Hematopoietic multipotent progenitor cell treated with erythropoietin and hydrocortisone succinate and interleukin-3 and kit ligand, for 15 days (in vitro differentiated cells): Measurements from ENCODE around the gene SRPX.

ENCODE experiments used
- DNase-seq: peaks from one replicate; pipeline ENCODE4 v3.0.0-alpha.2; 2015; ENCODE audit warnings: low spot score

Gene SRPX, protein sequence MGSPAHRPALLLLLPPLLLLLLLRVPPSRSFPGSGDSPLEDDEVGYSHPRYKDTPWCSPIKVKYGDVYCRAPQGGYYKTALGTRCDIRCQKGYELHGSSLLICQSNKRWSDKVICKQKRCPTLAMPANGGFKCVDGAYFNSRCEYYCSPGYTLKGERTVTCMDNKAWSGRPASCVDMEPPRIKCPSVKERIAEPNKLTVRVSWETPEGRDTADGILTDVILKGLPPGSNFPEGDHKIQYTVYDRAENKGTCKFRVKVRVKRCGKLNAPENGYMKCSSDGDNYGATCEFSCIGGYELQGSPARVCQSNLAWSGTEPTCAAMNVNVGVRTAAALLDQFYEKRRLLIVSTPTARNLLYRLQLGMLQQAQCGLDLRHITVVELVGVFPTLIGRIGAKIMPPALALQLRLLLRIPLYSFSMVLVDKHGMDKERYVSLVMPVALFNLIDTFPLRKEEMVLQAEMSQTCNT

GRCh38 chrX:38220415-38221390 is at the start of gene SRPX:
TSS of gene SRPX (minus strand) at chrX:38220871. CDS start at chrX:38220792, 79 bp downstream.
- no peak for DNase-seq

DNA sequence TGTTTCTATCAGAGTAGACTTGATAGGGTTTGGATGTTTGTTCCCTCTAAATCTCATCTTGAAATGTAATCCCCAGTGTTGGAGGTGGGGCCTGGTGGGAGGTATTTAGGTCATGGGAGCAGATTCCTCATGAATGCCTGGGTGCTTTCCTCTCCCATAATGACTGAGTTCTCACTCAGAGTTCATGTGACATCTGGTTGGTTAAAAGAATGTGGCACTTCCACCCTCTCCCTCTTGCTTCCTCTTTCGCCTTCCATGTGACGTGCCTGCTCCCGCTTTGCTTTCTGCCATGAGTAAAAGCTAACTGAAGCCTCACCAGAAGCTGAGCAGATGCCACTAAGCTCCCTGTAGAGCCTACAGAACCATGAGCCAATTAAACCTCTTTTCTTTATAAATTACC is 47.3 kb upstream of the SRPX start:
- no peak for DNase-seq

DNA sequence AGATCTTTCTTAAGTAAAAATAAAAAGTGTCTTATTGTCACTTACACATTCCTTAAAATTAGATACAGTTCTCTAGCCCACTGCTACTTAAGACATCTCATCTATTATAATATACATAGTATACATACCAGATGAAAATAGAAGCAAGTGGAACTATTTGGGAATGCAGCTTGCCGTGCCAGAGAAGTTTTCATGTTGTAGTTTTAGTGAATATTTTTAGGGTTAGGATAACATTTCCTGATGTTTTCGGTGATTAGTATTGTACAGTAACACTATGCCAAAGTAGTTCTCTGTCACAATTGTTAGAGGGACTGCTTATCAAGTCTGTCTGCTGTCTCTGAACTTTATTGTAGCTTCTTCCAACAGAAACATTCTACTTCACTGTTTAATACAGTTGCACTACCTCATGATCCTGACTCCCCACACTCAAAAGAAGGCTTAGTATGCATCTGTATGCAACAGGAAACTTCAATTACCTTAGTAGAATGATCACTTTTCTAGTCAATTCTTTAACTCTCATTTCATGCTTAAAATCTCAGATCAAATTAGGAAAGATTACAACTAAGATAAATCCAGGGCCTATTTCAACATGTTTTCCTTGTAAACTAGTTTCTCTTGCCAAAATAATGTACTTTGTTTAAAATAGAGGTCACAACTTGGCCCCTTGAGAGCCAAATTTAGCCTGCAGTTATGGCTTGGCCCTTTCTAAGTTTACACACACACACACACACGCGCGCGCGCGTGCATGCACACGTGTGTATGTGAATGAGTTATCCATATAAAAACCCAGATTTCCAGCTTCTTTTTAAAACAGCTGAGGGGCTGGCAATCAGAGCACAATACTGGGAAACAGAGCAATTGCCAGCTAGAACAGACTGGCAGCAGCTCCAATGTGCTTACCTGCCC is 42.3 kb upstream of the SRPX start:
- no peak for DNase-seq

DNA sequence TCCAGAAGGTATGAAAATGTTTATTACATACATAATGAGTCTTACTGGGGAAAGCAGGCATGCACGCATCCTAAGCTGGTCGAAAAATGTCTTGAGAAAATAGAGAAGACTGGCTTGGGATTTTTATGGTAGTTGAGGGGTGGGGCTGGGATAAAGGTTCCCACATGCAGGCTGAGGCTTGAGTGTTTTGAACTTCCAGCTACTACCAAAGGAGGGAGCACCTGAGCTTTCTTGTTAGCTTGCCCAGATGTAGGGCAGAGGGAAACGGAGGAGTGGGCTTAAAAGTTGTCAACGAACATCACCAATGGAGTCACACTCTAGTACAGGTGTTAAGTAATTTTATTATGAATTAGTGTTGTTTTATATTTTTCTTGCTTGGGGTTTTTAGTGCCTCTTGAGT is 39.6 kb upstream of the SRPX start:
- DNase-seq: no peak

- DNase-seq: no peak
These were observed 35.3 kb upstream of the SRPX start for GRCh38 chrX:38256019-38256418.

- no peak for DNase-seq
These were observed 29.3 kb upstream of the SRPX start for GRCh38 chrX:38249965-38250364.

DNA sequence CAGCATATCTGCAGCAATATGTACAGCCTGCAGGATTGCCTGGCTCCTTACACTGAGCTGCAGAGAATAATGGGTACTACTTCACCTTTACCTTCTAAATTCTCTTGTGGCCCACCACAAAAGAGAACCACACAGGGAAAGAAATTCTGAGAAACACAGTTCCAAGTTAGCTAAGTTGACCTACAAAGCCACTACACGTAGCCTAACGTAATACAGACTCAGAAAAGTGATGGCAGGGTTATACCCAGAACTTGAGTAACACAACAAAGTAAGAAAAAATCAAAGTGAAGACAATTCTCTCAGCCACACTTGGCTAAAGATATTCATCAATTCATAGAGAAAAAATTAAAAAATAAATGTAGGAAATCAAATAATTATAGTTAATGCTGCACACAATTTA is 26.4 kb upstream of the SRPX start:
- DNase-seq: no peak

DNA sequence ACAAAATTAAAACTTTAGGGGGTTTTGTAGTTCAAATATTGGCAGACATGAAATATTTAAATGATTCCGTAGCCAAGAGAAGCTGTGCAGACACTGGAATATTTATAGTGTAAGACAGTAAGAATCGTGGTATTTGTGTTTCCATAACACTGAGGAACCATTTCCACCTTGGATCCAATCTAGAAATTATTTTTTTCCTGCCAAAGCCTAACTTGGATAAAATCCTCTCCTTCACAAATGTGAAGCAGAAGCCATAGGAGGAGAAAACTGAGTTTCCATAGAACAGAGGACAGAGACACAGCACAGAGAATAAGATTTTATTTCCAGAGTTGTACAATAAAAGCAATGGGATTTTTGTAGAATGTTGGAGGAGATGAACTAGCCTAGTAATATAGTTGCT is 19.9 kb upstream of the SRPX start:
- DNase-seq: no peak

- no peak for DNase-seq
These were observed 16.4 kb upstream of the SRPX start for GRCh38 chrX:38236901-38237615.

- DNase-seq: no peak
These were observed 13.4 kb upstream of the SRPX start for GRCh38 chrX:38233891-38234667.

DNA sequence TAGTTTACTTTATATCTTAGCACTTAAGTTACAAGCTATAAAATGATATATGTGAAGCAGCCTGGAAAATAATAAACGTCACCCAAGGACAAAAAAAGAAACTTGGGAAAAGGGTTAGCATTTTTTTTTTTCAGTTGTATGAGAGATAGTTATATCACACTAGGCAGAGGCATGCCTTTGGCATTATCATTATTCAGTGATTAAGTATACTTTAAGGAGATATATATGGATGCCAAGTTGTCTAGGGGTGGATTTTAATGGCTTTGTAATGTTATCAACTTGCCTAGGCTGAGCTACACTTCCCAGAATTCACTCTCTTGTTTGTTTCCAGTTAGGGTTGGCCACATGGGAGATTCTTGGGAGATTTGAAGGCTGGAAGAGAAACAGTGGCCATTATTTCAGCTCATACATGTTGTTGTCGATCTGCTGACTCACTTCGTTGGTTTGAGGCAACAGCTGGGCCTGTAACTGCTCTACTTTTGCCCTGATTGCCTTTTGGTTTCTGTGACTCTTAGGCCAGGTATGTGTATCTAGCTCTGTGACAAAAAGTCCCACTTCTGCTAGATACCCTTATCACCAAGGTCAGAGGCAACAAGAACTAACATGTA is 11.5 kb upstream of the SRPX start:
- no peak for DNase-seq

GRCh38 chrX:38225093-38225492 is 4.4 kb upstream of the SRPX start:
- DNase-seq: no peak

DNA sequence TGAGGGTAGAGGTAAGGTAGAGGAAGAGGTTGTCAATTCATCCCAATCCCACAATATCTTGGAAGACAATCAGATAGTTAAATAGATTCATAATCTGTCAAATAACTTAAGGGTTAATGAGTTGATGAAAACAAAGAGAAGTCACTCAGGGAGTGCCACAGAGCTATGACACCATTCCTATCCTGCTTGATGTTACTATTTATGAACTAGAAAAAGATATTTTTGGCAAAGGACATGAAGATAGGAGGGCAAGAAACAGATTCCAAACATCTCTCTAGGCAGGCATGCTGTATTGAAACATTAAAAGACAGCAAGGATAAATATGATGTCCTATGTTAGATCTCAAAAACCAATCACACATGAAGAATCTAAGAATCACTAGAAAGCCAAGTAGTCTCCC is 3.5 kb upstream of the SRPX start:
- no peak for DNase-seq

DNA sequence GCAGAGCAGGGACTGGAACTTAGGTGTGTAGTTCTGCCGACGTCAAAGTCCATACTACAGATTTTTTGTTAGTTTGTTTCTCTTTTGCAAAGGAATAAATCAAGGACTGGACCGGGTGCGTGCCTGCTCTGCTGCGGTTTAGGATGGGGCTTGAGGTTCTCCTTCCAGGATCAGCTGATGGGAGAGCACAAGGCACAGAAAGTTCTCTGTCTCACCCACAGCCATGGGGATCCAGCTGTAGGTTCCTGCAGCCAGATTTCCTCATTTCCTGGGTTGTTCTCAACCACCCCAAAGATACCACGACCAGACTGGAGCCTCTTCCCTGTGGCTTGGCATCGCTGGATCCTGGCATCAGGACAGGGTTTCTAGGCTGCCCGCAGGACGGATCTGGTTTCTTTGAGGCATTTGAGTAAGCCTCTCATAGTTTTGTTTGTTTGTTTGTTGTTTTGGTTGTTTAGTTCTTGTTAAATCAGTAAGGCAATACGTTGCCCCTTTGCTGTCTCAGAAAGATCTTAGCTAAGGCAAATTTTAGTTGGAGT is 789 bp upstream of the SRPX start:
- no peak for DNase-seq

- DNase-seq: no peak
These were observed 652 bp downstream of the SRPX start for GRCh38 chrX:38220024-38220414.

GRCh38 chrX:38216642-38217041 is 4.0 kb downstream of the SRPX start:
- no peak for DNase-seq

DNA sequence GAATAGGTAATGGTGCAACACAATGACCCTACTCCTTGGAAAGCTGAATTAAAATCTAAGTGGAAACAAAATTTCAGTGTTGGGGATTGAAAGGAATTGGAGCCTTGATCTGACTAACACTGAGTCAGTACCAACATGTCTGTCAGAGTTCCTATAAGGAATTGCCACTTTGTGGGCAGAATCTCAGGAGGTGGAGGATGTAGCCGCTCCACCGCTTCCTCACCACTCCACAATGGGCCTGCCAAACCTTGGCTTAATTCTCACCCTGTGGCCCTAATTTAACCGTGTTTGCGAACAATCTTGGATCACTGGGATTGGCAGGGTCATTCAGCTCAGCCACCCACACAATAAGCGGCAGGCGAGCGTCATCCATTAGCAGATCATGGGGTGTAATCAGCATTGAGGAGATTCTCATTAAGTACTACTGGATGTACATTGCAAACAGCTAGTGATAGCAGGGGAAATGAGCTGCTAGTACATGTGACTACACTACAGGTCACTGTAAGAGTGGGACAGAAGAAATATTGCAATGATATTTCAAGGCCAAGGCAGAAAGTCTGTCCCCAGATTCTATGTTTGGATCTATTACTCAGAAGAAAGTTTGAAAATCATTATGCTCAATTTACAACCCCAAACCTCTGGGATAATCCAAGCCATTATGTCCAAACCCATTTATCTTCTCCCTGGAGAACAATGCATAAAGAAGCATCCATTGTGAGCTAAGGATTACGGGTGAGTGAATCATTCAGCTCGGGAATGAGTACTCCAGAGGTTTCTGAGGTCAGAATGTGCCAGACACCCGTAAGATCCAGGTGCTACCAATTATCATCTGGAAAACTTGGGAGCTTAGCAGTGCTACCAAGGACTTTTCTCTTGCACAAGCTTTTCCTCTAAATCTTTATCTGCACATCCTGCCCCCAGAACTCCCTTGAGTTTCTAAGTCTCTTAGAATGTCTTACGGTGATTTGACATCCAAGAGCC is 5.8 kb downstream of the SRPX start:
- no peak for DNase-seq

- DNase-seq: no peak
These were observed 6.6 kb downstream of the SRPX start for GRCh38 chrX:38214044-38214443.
